Osteocyte (in vitro differentiated cells): ENCODE data around the gene SLFN5. TPM values are rescaled to one million over a fixed set of nuclear protein-coding genes. Genes with fewer than 3 reads are reported as not detected.
"Not testable (repeated sequence)": the region's sequence is repeated elsewhere in the genome, so short reads cannot be mapped to it uniquely, and the experiment has no call there.

Experiments used
- DNase-seq: peaks from one replicate; pipeline ENCODE4 v3.0.0; 2021; ENCODE audit warnings: mixed read lengths; ENCODE audit not compliant: unreplicated experiment; ENCODE audit errors: extremely low spot score
- H3K27ac Mint-ChIP-seq: one replicate; pipeline ENCODE4 v1.8.0; 2021; ENCODE audit warnings: mild to moderate bottlenecking, mixed read lengths; ENCODE audit not compliant: unreplicated experiment
- H3K27me3 Mint-ChIP-seq: one replicate; pipeline ENCODE4 v1.8.0; 2021; ENCODE audit warnings: mixed read lengths; ENCODE audit not compliant: unreplicated experiment
- H3K36me3 Mint-ChIP-seq: one replicate; pipeline ENCODE4 v1.8.0; 2021; ENCODE audit warnings: mixed read lengths; ENCODE audit not compliant: unreplicated experiment
- H3K4me1 Mint-ChIP-seq: one replicate; pipeline ENCODE4 v1.8.0; 2021; ENCODE audit warnings: mixed read lengths; ENCODE audit not compliant: unreplicated experiment
- H3K4me3 Mint-ChIP-seq: one replicate; pipeline ENCODE4 v1.8.0; 2021; ENCODE audit warnings: mild to moderate bottlenecking, moderate library complexity, mixed read lengths; ENCODE audit not compliant: unreplicated experiment
- H3K9me3 Mint-ChIP-seq: one replicate; pipeline ENCODE4 v1.8.0; 2021; ENCODE audit warnings: mixed read lengths; ENCODE audit not compliant: unreplicated experiment
- CTCF ChIP-seq: fragments of 200-600 bp; sonication (generic); IDR thresholded peaks from 2 replicates; pipeline ENCODE4 v1.5.0; 2021; ENCODE audit warnings: antibody characterized with exemption, mild to moderate bottlenecking, moderate library complexity
- total RNA-seq: library from RNA; stranded (reverse); gene quantifications from 2 replicates; pipeline ENCODE4 v1.2.1, GENCODE V29; 2021

SLFN5 gene
- total RNA-seq, 1 donor from 2014 or later: 79.0 TPM

DNA sequence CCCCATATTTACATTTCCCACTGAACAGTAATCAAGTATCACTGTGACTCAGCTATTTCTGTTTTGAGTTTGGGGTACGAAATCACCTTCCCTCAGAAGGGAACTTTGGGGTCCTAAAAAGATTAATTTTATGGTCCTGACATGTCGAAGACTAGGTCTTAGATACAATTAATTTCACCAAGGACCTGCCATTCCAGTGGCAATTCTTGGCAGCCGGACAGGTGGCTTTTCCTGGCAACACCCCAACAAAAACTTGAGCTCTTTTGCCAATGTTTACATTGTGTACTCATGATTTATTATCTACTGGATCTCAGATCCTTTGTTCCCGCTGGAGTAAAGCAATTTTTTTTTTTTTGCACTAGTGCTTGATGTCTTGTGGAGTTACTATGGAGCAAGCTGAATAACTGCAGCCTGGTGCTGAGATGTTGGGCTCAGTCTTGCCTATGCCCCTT lies 14.4 kb downstream of the SLFN5 start:
- H3K36me3 Mint-ChIP-seq: peaks cover 33% of the 10 kb centered on the region
- peak overlapping the region; percentile 27 for H3K27ac Mint-ChIP-seq
- H3K4me3 Mint-ChIP-seq: no peak overlapping the region
- no peaks in the 10 kb centered on the region for H3K9me3 Mint-ChIP-seq
- TF ChIP-seq CTCF: no peak
- no peak for DNase-seq
- no peaks in the 10 kb centered on the region for H3K27me3 Mint-ChIP-seq
- peaks cover 37% of the 10 kb centered on the region for H3K4me1 Mint-ChIP-seq

GRCh38 chr17:35259001-35259400 lies 16.1 kb downstream of the SLFN5 start:
- no peaks in the 10 kb centered on the region for H3K9me3 Mint-ChIP-seq
- no peak for DNase-seq
- no peak overlapping the region for H3K4me3 Mint-ChIP-seq
- H3K27ac Mint-ChIP-seq: no peak overlapping the region
- no peak for TF ChIP-seq CTCF
- H3K27me3 Mint-ChIP-seq: no peaks in the 10 kb centered on the region
- peaks cover 22% of the 10 kb centered on the region for H3K4me1 Mint-ChIP-seq
- peaks cover 43% of the 10 kb centered on the region for H3K36me3 Mint-ChIP-seq

DNA sequence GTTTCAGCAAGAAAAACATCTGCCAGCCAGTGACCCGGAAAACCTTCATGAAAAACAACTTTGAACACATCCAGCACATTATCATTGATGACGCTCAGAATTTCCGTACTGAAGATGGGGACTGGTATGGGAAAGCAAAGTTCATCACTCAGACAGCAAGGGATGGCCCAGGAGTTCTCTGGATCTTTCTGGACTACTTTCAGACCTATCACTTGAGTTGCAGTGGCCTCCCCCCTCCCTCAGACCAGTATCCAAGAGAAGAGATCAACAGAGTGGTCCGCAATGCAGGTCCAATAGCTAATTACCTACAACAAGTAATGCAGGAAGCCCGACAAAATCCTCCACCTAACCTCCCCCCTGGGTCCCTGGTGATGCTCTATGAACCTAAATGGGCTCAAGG lies 22.2 kb downstream of the SLFN5 start:
- Mint-ChIP-seq H3K27me3 (no peaks in the 10 kb centered on the region), H3K4me3 (no peak overlapping the region), H3K9me3 (no peaks in the 10 kb centered on the region), H3K36me3 (peaks cover 61% of the 10 kb centered on the region), H3K27ac (no peak overlapping the region), H3K4me1 (peaks cover 3% of the 10 kb centered on the region)
- TF ChIP-seq CTCF: no peak
- no peak for DNase-seq

GRCh38 chr17:35265566-35266141 lies 22.8 kb downstream of the SLFN5 start:
- Mint-ChIP-seq H3K27me3 (no peaks in the 10 kb centered on the region), H3K4me3 (no peak overlapping the region), H3K27ac (no peak overlapping the region), H3K4me1 (peaks cover 3% of the 10 kb centered on the region), H3K36me3 (peaks cover 59% of the 10 kb centered on the region), H3K9me3 (no peaks in the 10 kb centered on the region)
- TF ChIP-seq CTCF: no peak
- no peak for DNase-seq

DNA sequence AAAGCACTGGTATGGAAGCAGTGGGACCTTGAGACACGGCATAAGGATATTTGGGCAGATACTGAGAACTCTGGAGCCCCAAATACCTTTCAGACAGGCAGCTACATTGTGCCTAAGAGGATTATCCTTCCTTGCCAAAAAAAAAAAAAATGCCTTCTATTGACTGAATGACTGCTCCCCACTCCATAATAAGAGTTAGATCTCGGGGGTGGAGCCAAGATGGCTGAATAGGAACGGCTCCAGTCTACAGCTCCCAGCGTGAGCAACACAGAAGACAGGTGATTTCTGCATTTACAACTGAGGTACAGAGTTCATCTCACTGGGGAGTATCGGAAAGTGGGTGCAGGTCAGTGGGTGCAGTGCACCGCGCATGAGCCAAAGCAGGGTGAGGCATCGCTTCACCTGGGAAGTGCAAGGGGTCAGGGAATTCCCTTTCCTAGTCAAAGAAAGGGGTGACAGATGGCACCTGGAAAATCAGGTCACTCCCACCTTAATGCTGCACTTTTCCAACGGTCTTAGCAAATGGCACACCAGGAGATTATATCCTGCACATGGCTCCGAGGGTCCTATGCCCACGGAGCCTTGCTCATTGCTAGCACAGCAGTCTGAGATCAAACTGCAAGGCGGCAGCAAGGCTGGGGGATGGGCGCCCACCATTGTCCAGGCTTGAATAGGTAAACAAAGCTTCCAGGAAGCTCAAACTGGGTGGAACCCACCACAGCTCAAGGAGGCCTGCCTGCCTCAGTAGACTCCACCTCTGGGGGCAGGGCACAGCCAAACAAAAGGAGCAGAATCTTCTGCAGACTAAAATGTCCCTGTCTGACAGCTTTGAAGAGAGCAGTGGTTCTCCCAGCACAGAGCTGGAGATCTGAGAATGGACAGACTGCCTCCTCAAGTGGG lies 31.5 kb downstream of the SLFN5 start:
- not testable (repeated sequence) for DNase-seq, H3K36me3 Mint-ChIP-seq, H3K4me3 Mint-ChIP-seq, H3K27me3 Mint-ChIP-seq, H3K27ac Mint-ChIP-seq, H3K4me1 Mint-ChIP-seq
- H3K9me3 Mint-ChIP-seq: peaks cover 25% of the 10 kb centered on the region

DNA sequence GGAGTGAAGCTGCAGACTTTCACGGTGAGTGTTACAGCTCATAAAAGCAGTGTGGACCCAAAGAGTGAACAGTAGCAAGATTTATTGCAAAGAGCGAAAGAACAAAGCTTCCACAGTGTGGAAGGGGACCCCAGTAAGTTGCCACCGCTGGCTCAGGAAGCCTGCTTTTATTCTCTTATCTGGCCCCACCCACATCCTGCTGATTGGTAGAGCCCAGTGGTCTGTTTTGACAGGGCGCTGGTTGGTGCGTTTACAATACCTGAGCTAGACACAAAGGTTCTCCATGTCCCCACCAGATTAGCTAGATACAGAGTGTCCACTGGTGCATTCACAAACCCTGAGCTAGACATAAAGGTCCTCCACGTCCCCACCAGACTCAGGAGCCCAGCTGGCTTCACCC lies 35.6 kb downstream of the SLFN5 start:
- peaks cover 18% of the 10 kb centered on the region for H3K9me3 Mint-ChIP-seq
- not testable (repeated sequence) for H3K27me3 Mint-ChIP-seq, H3K4me3 Mint-ChIP-seq, H3K36me3 Mint-ChIP-seq, H3K27ac Mint-ChIP-seq, DNase-seq, H3K4me1 Mint-ChIP-seq

- H3K4me1 Mint-ChIP-seq, H3K27ac Mint-ChIP-seq, H3K27me3 Mint-ChIP-seq, DNase-seq, H3K4me3 Mint-ChIP-seq, H3K36me3 Mint-ChIP-seq: not testable (repeated sequence)
- H3K9me3 Mint-ChIP-seq: peaks cover 18% of the 10 kb centered on the region
Observed at GRCh38 chr17:35278876-35279275, 36.0 kb downstream of the SLFN5 start.
